ENCODE results near the gene GSTM5.
"Not testable (repeated sequence)": the region's sequence is repeated elsewhere in the genome, so short reads cannot be mapped to it uniquely, and the experiment has no call there.

Gene GSTM5

DNA sequence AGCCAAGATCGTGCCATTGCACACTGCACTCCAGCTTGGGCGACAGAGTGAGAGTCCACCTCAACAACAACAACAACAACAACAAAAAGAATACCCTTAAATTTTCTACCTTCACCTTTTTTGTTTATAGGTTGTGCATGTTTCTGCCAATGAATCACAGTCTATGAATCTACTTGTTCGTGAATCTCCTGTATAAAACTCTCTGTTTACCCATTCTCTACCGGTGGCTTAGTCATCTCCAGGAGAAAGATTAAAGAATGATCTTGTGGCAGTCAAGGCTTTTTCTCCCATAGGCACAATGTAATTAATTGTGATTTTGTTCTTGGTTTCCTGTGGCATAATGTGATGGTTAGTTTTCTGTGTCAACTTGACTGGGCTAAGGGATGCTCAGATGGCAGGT, 14.2 kb upstream of the GSTM5 start:
- not testable (repeated sequence) for DNase-seq

DNA sequence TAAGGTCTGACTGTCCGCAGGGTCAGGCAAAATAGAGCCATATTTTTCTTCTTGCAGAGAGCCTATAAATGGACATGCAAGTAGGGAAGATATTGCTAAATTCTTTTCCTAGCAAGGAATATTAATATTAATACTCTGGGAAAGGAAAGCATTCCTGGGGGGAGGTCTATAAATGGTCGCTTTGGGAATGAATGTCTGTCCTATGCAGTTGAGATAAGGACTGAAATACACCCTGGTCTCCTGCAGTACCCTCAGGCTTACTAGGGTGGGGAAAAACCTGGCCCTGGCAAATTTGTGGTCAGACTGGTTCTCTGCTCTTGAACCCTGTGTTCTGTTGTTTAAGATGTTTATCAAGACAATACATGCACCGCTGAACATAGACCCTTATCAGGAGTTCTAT, 9.1 kb upstream of the GSTM5 start:
- not testable (repeated sequence) for DNase-seq

DNA sequence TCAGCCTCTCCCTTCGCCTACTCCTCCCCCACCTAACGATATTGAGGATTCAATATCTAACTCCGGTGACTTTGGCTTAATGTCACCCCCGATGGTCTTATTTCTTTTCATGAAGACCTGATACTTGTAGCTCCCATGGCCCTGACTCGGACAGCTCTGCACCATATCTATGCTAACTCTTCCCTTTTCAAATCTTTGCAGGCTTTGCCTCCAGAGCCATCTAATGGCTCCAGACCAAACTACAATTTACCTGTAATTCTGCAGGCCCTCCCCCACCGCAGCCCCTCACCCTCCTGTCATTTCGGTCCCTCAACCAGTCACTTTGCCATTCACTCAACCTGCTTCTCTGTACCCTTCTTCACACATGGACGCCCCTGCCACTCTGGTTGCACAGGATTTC, 7.9 kb upstream of the GSTM5 start:
- no peak for DNase-seq

DNA sequence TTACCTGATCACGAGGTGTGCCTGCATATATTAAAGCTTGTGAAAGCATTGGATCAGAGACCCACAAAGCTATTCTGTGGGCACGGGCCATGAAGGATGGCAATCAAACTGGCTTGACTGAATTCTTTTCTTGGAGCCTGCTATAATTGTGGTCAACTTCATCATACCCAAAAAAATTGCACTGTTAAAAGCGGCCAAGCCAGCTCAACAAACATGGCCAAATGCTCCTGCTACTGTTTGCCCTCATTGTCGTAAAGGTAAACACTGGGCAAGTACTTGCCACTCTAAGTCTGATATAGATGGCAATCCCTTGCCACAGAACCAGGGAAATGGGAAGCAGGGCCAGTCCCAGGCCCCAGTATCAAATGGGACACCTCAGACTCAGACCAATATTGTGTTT, 6.6 kb upstream of the GSTM5 start:
- DNase-seq, result no peak

DNA sequence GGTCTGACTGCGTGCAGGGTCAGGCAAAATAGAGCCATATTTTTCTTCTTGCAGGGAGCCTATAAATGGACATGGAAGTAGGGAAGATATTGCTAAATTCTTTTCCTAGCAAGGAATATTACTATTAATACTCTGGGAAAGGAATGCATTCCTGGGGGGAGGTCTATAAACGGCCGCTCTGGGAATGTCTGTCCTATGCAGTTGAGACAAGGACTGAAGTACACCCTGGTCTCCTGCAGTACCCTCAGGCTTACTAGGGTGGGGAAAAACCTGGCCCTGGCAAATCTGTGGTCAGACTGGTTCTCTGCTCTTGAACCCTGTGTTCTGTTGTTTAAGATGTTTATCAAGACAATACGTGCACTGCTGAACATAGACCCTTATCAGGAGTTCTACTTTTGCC, 3.1 kb upstream of the GSTM5 start:
- not testable (repeated sequence) for DNase-seq

DNA sequence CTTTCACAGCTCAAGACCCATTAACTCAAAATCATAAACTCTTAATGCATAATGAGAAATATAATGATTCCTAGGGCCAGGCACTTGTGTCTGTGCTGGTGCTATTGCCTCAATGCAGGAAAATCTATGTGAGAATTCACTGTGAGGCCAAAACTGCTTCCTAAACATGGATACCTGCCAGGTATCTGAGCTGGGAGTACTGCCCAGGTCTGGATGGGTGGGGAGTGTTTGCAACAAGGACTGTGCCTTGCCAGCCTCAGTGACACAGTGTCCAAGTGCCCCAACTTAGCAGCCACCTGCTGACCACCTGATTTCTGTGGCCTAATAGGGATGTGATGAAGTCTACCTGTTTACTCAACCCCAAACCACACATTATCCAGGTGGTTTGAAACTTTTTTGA, 2.2 kb upstream of the GSTM5 start:
- DNase-seq, result not testable (repeated sequence)

DNA sequence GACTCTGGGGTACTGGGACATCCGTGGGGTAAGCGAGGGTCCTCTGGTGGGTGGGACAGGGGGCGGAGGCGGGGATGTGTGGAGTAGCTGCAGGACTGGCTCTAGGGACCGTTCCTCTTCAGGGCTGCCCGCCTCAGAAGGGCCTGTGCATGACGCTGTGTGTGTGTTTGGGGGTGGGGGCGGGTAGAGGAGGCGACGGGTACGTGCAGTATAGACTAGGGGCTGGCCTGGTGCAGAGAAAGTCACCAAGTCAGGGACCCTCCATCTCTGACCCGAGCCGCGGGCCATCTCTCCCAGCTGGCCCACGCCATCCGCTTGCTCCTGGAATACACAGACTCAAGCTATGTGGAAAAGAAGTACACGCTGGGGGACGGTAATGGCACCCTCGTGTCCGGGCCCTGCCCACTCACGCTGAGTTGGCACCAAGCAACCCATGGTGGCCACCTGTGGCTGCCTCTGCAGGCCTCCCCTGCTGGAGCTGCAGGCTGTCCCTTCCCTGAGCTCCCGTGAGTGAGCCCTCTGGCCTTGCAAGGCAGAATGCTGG, 342 bp downstream of the GSTM5 start:
- DNase-seq, result no peak

DNA sequence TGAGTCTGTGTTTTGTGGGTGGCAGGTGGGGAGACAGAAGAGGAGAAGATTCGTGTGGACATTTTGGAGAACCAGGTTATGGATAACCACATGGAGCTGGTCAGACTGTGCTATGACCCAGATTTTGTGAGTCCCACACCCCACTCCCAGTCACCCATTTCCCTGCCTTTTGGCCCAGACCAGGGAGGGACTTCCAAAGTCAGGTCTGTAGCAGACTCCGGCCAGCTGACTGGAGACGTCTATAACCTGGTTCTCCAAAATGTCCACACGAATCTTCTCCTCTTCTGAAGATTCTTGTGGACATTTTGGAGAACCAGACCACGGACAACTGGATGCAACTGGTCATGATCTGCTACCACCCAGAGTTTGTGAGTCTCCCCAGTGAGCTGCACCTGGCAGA, 1.6 kb downstream of the GSTM5 start:
- DNase-seq, result no peak

DNA sequence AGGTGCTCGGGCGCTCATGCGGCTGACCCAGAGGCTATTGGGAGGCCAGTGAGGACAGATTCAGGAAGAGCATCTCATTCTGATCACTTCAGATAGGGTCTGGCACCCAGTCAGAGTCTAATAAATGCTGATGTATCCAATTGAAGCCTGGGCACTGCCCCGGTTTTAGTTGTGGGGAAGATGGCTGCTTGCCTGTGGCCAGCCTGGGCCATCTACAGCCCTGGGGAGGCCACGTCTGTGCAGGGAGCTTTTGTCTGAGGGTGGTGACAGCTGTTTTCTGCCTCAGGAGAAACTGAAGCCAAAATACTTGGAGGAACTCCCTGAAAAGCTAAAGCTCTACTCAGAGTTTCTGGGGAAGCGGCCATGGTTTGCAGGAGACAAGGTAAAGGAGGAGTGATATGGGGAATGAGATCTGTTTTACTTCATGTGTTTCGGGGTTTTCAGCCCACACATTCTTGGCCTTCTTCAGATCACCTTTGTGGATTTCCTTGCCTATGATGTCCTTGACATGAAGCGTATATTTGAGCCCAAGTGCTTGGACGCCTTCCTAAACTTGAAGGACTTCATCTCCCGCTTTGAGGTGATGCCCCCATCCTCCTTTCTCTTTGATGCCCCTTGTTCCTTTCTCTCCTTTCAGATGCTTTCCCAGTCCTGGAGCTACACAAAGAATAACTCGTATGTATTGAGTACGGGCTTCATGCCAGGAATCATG, 2.8 kb downstream of the GSTM5 start:
- no peak for DNase-seq

DNA sequence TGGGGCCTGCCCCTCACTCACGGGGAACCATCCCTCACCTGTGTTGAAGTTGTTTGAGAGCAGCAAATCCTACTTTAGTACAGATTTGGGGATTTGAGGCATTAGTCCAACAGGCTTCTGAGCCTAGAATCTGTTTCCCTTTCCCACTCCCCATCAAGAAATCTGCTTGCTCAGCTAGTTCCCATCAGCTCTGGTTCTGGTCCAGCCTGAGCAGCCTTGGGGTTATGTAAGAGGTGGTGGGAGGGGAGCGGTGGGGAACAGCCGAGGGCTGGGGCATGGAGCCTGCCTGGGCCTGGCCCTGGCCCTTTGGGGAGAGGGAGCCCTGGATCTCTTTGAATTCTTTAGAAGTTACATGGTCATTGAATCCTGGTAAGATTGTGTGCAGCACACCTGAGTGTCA, 4.1 kb downstream of the GSTM5 start:
- no peak for DNase-seq

DNA sequence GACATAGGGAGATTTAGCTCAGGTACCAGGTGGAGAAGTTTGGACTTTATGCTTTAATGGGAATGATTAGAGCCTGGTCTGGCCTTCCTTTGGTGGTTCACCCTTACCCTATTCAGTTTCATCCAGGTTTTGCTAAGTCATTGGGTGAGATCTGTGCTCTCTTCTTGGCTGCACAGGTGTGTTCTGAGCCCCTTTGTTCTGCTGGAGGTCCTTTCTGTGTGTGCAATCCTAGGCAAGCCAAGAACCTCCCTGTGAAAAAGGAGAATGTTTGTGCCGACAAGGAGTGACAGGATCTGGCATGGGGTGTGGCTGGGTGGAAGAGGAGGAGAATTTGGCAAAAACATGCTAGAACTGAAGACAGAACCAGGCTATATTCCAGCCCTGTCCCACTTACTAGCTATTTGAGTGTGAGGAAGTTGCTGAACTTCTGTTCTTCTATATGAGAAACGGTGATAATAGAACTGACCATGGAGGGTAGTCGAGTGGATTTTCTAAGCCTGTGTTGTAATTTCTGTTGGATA, 4.6 kb downstream of the GSTM5 start:
- DNase-seq, result no peak

DNA sequence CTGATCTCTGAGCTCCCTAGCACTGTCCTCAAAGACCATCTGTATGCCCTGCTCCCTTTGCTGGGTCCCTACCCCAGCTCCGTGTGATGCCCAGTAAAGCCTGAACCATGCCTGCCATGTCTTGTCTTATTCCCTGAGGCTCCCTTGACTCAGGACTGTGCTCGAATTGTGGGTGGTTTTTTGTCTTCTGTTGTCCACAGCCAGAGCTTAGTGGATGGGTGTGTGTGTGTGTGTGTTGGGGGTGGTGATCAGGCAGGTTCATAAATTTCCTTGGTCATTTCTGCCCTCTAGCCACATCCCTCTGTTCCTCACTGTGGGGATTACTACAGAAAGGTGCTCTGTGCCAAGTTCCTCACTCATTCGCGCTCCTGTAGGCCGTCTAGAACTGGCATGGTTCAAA, 5.7 kb downstream of the GSTM5 start:
- DNase-seq, result no peak

DNA sequence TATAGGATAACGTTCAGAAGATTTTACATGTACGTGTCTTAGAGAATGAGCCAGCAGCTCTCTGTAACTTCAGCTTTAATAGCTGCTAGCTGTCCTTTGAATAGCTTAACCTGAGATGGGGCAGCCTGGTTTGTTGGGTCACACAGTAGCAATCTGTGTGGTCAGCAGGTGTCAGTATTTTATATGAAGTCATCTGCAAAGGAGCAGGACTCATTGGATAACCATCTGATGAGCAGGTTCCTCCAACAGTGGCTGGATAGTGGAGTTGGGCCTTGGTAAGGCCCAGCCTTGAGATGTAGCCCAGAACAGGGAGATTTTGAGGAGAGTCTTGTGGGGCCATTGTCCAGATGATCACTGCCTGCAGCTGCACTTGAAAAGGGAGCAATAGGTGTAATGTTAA, 6.4 kb downstream of the GSTM5 start:
- no peak for DNase-seq

DNA sequence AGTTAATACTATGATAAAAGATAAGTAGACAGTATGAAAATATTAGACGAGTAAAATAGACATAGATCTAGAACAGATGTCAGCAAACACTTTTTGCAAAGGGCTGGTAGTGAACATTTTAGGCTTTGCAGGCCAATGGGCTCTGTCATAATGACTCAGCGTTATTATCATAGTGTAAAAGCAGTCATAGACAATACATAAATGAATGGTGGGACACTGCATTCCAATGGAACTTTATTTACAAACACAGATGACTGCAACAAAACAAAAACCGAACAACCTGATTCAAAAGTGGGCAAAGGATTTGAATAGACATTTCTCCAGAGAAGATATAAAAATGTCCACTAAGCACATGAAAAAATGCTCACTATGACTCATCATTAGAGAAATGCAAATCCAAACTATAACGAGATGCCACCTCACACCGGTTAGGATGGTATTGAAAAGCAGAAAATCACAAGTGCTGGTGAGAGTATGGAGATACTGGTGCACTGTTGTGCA, 7.3 kb downstream of the GSTM5 start:
- no peak for DNase-seq

DNA sequence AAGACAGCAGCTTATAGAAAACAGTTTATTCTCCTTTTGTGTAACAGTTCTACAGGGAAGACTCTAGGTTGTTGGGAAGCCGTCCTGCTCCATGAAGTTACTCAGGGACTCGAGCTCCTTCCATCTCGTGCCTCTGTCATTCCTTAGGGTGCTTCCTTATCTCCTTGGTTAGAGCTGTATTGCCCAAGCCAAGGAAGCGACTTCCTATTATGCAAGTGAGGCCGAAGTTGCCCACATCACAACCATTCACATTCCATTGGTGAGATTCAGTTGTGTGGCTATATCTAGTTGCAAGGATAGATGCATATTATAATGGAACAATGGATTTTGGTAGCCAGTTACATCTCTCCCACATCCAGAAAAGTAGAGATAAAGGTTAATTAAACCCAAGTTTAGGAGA, 9.0 kb downstream of the GSTM5 start:
- DNase-seq, result no peak

DNA sequence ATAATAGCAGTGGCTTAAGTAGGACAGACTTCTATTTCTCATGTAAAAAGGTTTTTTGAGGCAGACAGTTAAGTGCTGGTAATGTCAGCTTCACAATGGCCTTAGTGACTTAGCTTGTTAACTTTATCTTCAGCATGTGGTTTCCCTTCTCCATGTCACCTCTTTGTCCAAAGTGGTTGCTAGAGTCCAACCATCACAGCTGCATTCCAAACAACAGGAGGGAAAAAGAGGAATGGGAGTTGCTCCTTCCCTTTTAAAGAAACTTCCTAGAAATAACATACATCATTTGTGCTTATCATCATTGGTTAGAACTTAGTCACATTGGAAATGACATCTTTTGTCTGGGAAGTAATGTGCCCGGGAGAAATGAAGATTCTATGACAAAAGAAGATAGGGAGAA, 9.9 kb downstream of the GSTM5 start:
- DNase-seq, result no peak

DNA sequence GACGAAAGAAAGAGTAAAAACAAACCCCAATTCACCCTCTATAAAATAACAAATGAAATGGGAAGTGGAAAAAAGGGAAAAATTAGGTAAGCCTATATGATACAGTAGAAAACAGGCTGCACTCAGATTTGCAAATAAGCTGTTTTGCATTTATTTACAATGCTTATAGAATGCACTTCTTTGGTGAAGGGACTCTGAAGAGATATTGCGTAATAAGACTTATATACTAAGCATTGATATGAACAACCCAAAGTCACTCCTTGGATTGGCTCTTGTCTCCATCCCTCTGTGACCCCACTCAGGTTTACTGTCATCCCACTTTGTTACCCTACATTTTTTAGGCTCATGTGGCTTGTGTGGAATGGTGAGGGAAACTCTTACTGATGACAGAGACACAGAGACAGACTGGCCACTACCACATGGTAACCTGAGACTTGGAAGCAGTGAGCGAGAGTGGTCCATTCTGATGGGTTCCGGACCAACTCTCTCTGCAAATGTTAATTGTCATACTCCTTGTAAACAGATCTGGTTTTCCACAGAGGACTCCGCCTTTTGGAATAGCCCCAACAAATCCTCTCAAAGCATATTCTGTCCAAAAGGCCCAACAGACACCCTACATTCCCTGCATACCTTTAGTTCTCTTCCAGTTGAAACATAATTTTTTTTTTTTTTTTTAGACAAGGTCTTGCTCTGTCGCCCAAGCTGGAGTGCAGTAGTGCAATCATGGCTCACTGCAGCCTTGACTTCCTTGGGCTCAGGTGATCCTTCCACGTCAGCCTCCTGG, 11.0 kb downstream of the GSTM5 start:
- DNase-seq, result no peak

DNA sequence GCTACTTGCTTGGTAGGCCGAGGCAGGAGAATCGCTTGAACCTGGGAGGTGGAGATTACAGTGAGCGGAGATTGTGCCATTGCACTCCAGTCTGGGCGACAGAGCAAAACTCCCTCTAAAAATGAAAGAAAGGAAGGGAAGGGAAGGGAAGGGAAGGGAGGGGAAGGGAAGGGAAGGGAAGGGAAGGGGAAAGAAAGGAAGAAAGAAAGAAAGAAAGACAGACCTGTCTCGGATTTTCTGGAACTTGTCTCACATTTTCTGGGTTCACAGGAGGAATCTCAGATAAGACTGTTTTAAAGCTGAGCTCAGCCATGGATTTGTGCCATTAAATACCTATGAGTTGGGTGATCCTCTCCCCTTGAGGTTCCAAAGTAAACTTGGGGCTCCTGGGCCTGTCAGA, 12.9 kb downstream of the GSTM5 start:
- no peak for DNase-seq

DNA sequence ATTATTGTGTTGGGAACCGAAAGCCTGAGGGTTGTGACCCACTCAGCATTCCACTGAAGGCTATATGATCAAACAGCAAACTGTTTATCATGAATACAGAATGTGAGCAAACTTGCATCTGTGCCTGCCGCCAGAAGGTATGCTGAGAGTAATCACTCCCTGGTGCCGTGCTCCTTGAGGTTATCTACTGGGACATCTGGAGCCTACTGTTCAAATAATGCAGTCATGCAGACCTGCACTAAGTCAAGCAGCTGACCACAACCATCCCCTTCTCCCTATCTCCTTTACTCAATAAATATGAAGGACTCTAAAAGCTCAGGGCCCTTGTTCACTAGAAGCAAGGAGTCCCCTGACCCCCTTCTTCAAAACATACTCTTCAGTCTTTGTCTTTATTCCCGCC, 13.5 kb downstream of the GSTM5 start:
- DNase-seq, result no peak

DNA sequence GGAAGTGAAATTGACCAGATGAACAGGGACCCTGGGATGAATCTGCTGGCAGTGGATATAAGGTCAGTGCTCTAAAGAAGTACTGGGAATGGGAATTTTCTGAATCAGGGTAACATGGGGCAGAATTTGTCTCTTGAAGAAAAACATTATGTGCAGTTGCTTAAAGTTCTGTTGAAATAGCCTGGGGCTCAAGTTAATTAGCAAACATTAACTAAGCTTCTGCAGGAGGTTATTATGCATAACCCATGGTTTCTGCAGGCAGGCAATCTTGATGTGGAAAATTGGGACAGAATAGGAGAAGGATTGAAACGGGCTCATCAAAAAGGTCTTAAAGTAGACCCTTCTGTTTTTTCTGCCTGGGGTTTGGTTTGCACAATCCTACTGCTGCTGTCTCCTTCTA, 14.0 kb downstream of the GSTM5 start:
- no peak for DNase-seq

DNA sequence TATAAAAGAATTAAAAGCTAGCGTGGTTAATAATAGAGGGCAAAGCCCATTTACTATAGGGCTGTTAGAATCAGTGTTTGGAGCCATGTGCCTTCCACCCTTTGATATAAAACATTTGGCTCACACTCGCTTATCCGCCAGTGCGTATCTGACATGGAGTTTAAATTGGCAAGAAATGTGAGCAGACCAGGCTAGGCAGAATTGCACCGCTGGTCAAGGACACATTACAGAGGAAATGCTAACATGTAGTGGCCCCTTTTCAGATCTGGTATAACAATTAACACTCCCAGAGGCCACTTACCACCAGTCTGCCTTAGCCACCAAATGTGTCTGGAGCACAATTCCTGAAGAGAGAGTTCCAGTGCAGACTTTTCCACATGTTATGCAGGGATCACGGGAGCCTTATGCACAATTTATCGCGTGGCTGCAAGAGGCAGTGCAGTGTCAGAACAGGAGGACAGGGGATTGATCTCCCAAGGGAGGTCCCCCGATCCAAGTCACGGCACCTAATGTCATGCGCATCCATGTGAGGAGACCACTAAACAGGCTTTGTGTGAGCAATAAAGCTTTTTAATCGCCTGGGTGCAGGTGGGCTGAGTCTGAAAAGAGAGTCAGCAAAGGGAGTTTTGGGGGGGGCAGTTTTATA, 14.8 kb downstream of the GSTM5 start:
- no peak for DNase-seq

DNA sequence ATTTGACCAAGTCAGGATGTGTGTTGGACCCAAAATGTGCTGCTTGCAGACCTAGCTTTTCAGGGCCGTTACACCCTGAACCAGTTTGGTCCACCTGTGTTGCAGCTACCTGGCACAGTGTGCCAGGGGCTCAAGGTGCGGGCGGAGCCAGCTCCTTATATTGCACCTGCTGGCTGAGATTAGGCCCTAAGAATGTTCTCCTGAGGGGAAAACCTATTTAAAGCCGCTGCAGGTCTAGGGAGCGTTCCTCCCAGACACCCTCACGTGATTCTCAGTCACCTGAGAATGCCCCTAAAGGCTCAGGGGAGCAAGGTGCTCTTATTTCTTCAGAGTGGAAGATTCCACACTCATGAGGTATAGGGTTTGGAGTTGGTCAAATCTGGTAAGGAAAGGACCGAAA, 16.8 kb downstream of the GSTM5 start:
- no peak for DNase-seq

DNA sequence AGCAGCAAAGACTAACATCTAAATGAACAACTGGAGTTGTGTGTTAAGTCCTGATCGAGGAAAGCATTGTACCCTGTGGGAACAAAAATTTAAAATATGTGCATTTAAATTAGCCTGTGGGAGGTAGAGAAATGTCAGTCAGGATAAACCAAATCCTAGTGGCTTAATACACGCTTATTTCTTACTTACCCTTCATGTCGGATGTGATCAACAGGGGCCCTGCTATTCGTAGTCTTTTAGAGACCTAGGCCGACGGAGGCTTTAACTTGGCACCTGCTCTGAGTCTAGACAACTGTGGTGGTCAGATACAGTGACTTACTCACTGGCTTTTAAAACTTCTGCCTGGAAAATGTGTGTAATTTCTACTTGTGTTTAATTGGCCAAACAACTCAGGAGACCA, 18.6 kb downstream of the GSTM5 start:
- no peak for DNase-seq
